Ectodermal cell (in vitro differentiated cells): ENCODE results near the gene ADGRG1.

Experiments
- H3K27ac ChIP-seq: 2 replicates; pipeline ENCODE4 v1.7.0; 2013; ENCODE audit warnings: mild to moderate bottlenecking, low read depth, low read length; ENCODE audit not compliant: insufficient read depth, poor library complexity, severe bottlenecking
- H3K27me3 ChIP-seq: 2 replicates; pipeline ENCODE4 v1.7.0; 2013; ENCODE audit warnings: mild to moderate bottlenecking, low read length; ENCODE audit not compliant: insufficient read depth, control insufficient read depth, poor library complexity, severe bottlenecking
- H3K36me3 ChIP-seq: one replicate; pipeline ENCODE4 v1.7.0; 2013; ENCODE audit warnings: low read length; ENCODE audit not compliant: control insufficient read depth, insufficient read depth
- H3K4me1 ChIP-seq: one replicate; pipeline ENCODE4 v1.7.0; 2013; ENCODE audit warnings: low read length; ENCODE audit not compliant: control insufficient read depth, insufficient read depth
- H3K4me3 ChIP-seq: 2 replicates; pipeline ENCODE4 v1.7.0; 2013; ENCODE audit warnings: low read depth, low read length, control low read depth; ENCODE audit not compliant: insufficient read depth
- H3K9me3 ChIP-seq: 2 replicates; pipeline ENCODE4 v1.7.0; 2013; ENCODE audit warnings: mild to moderate bottlenecking, low read length, moderate library complexity; ENCODE audit not compliant: control insufficient read depth
- WGBS, 2 experiments: methylation state at CpG; one replicate each; pipeline ENCODE4 v1.1.7; 2013; ENCODE audit warnings: missing lambda C conversion rate in 2 of 2; 5-methylcytosine and 5-hydroxymethylcytosine counted together

ADGRG1 gene

GRCh38 chr16:57660715-57661463 is 32.5 kb downstream of the ADGRG1 start:
- no peaks in the 10 kb centered on the region for H3K9me3 ChIP-seq
- WGBS, 2 experiments = 92 to 93% methylated on average over 11 of the region's 11 CpGs
- no peak overlapping the region for H3K27ac ChIP-seq
- no peaks in the 10 kb centered on the region for H3K36me3 ChIP-seq
- H3K4me3 ChIP-seq = no peak overlapping the region
- no peaks in the 10 kb centered on the region for H3K27me3 ChIP-seq
- no peaks in the 10 kb centered on the region for H3K4me1 ChIP-seq

- no peaks in the 10 kb centered on the region for H3K36me3 ChIP-seq
- no peak overlapping the region for H3K4me3 ChIP-seq
- no peaks in the 10 kb centered on the region for H3K9me3 ChIP-seq
- WGBS, 2 experiments = 78 to 81% methylated on average over 7 of the region's 7 CpGs
- H3K4me1 ChIP-seq = no peaks in the 10 kb centered on the region
- no peak overlapping the region for H3K27ac ChIP-seq
- H3K27me3 ChIP-seq = no peaks in the 10 kb centered on the region
Observed at GRCh38 chr16:57661510-57661909, 33.1 kb downstream of the ADGRG1 start.

GRCh38 chr16:57661936-57662906 is 33.8 kb downstream of the ADGRG1 start:
- H3K9me3 ChIP-seq = no peaks in the 10 kb centered on the region
- no peaks in the 10 kb centered on the region for H3K36me3 ChIP-seq
- no peaks in the 10 kb centered on the region for H3K27me3 ChIP-seq
- H3K4me3 ChIP-seq = no peak overlapping the region
- H3K4me1 ChIP-seq = no peaks in the 10 kb centered on the region
- H3K27ac ChIP-seq = no peak overlapping the region
- 94% methylated on average over 20 of the region's 20 CpGs for WGBS, 2 experiments

- Histone ChIP-seq H3K27ac (no peak overlapping the region), H3K27me3 (no peaks in the 10 kb centered on the region), H3K4me3 (no peak overlapping the region), H3K36me3 (no peaks in the 10 kb centered on the region), H3K4me1 (no peaks in the 10 kb centered on the region), H3K9me3 (no peaks in the 10 kb centered on the region)
- WGBS, 2 experiments = 87 to 90% methylated on average over 21 of the region's 21 CpGs
Observed at GRCh38 chr16:57663436-57663835, 35.0 kb downstream of the ADGRG1 start.

- Histone ChIP-seq H3K9me3 (no peaks in the 10 kb centered on the region), H3K4me3 (no peak overlapping the region), H3K27me3 (no peaks in the 10 kb centered on the region), H3K4me1 (no peaks in the 10 kb centered on the region), H3K36me3 (no peaks in the 10 kb centered on the region), H3K27ac (no peak overlapping the region)
- WGBS, 2 experiments = 91% methylated on average over 15 of the region's 15 CpGs
Observed at GRCh38 chr16:57663917-57664661, 35.7 kb downstream of the ADGRG1 start.

- Histone ChIP-seq H3K27ac (no peak overlapping the region), H3K4me3 (no peak overlapping the region), H3K36me3 (no peaks in the 10 kb centered on the region), H3K9me3 (no peaks in the 10 kb centered on the region), H3K27me3 (no peaks in the 10 kb centered on the region), H3K4me1 (no peaks in the 10 kb centered on the region)
- WGBS, 2 experiments = 96% methylated on average over 6 of the region's 6 CpGs
Observed at GRCh38 chr16:57664662-57665025, 36.2 kb downstream of the ADGRG1 start.

GRCh38 chr16:57665541-57665940 is 37.1 kb downstream of the ADGRG1 start:
- WGBS, 2 experiments = 93 to 94% methylated on average over 3 of the region's 4 CpGs

GRCh38 chr16:57666353-57667047 is 38.1 kb downstream of the ADGRG1 start:
- H3K36me3 ChIP-seq = no peaks in the 10 kb centered on the region
- H3K27ac ChIP-seq = no peak overlapping the region
- H3K9me3 ChIP-seq = no peaks in the 10 kb centered on the region
- no peaks in the 10 kb centered on the region for H3K27me3 ChIP-seq
- H3K4me3 ChIP-seq = no peak overlapping the region
- H3K4me1 ChIP-seq = peaks cover 3% of the 10 kb centered on the region
- 87 to 88% methylated on average over 11 of the region's 11 CpGs for WGBS, 2 experiments

More at GRCh38 chr16:57665541-57665940, 37.1 kb downstream of the ADGRG1 start:
- H3K9me3 ChIP-seq = no peaks in the 10 kb centered on the region
- H3K27me3 ChIP-seq = no peaks in the 10 kb centered on the region
- H3K4me3 ChIP-seq = no peak overlapping the region
- H3K36me3 ChIP-seq = no peaks in the 10 kb centered on the region
- peaks cover 3% of the 10 kb centered on the region for H3K4me1 ChIP-seq
- no peak overlapping the region for H3K27ac ChIP-seq

- no peak overlapping the region for H3K27ac ChIP-seq
- no peak overlapping the region for H3K4me3 ChIP-seq
- H3K27me3 ChIP-seq = no peaks in the 10 kb centered on the region
- peaks cover 3% of the 10 kb centered on the region for H3K4me1 ChIP-seq
- H3K36me3 ChIP-seq = no peaks in the 10 kb centered on the region
- no peaks in the 10 kb centered on the region for H3K9me3 ChIP-seq
- 87 to 92% methylated on average over 5 of the region's 5 CpGs for WGBS, 2 experiments
Observed at GRCh38 chr16:57667048-57667525, 38.7 kb downstream of the ADGRG1 start.
